Caki2 (cell line): ENCODE data around the gene SP5. TPM values are rescaled to one million over a fixed set of nuclear protein-coding genes. Genes with fewer than 3 reads are reported as not detected.
A peak's percentile ranks its signal among the peaks of the same experiment; 100 is the strongest.
"Not testable (repeated sequence)": the region's sequence is repeated elsewhere in the genome, so short reads cannot be mapped to it uniquely, and the experiment has no call there.

Source experiments
- DNase-seq: peaks from one replicate; pipeline ENCODE4 v3.0.0-alpha.2; 2015; ENCODE audit warnings: low read depth
- in situ Hi-C: cut with HindIII; loops from 2 replicates; pipeline ENCODE4 v1.10.0; 2016; ENCODE audit warnings: low sequenced_read_pairs, low pct_unique_long_range_greater_than_20kb, mixed read lengths
- total RNA-seq: library from RNA; depleted of rRNA; stranded (reverse); fragments of >200 nt; shearing (Covaris generic); gene quantifications from 2 replicates; pipeline ENCODE4 v1.2.3, GENCODE V29; 2014; ENCODE audit warnings: low replicate concordance; rRNA removed

SP5 gene
- 0.26 and 1.8 TPM in 2 replicates for total RNA-seq

DNA sequence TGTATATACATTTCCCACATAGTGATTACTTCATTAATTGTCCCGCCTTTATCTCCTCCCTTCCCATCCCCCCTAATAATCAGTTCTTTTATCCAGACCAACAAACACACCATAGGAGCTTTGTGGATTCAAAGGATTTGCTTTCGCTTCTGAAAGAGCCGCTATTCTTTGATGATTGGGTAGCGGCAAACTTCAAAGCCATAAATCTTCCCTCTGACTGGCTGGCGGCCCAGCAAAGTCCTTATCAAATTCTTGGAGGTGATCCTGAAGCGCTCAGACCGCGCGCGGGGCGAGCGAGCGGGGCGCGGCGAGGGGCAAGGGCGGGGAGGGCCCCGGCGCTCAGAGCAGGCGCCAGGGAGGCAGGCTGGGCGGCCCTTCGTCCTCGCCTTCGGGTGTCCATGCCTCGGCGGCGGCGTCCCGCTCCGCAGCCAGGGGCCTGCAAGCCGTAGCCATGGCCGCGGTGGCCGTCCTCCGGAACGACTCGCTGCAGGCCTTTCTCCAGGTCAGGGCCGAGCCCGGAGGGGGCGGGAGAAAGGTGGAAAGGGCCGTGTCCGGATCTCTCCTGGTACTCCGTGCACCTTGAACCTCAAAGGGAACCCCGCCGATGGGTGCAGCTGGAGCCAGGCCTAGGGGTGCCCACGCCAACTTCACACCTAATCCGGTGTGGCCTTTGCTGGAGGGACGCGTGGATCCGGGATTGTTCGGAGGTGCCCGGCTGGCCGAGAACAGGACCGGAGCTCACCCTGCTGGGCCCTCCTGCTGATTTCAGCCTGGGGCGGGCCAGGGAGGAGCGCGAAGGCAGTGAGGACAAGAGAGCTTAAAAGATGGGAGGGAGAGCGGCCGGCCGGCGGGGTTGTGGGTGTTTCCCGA, at the start of gene SP5:
Gene SP5 (plus strand): TSS at position 276 of the 870 bp plus-strand sequence. CDS start 176 bp downstream, at position 452.
- DNase-seq, result peak; percentile 71
- in situ Hi-C loops, result no loop called here

DNA sequence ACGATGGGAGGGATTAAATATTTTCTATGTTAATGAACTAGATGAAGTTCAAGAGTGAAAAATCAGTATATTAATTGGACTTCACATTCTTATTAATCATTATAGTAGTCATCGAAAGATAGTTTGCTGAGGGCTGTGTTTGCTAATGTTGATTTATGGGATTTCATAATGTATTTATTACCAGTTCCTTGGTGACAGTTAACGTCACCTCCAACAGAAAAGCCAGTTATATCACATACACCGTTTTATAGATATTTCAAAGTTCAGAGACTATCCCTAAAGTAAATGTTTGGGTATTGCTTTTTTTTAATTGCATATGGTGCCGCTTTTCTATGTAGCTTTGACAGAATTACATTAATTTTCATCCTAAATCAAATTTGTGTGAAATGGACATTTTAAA, 49.4 kb upstream of the SP5 start:
- in situ Hi-C loops, result no loop called here
- no peak for DNase-seq

DNA sequence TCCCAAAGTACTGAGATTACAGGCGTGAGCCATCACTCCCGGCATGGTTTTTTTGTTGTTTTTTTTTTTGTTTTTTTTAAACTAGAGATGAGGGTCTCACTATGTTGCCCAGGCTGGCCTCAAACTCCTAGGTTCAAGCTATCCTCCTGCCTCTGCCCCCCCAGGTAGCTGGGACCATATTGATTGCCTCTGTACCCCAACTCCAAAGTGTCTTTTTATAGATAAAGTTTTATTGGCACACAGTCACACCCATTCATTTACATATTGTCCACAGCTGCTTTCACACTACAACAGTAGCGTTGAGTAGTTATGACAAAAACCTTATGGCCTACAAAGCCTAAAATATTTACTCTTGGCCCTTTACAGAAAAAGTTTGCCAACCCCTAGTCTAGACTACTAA, 45.2 kb upstream of the SP5 start:
- in situ Hi-C loops, result no loop called here
- DNase-seq, result no peak

DNA sequence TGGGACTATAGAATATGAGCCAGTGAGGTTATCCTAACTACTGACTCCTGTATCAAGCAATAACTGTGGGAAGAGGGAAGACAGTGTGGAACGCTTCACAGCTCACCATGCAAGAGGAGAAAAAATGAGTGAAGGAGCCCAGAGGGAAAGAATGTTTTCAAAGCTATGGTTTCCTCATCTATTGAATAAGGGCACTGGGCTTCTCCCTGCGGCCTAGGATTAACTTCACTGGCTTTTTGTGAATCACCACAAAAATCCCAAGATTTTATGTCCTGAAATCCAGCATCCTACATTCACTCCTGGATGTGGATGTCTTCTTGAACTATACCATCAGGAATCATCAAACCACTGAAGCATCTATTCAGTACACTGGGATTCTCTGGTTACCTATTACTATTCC, 44.5 kb upstream of the SP5 start:
- in situ Hi-C loops, result no loop called here
- no peak for DNase-seq

DNA sequence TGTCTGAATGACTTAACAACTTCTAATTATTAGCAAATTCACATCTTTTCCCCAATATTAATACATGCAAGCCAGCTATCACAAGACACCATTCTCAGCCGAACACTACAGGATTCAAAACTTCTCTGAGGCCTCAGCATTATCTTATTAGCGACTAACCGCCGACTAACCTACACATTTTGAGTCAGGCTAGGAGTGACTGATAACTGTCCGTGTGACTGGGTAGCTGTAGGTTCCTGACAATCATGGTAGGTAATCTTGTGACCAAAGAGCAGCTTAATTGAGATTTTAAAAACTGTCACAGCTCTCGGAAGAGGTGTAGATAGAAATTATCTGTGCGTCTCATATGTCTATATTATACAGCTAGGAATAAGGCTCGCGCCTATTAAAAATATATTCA, 44.1 kb upstream of the SP5 start:
- in situ Hi-C loops, result no loop called here

DNA sequence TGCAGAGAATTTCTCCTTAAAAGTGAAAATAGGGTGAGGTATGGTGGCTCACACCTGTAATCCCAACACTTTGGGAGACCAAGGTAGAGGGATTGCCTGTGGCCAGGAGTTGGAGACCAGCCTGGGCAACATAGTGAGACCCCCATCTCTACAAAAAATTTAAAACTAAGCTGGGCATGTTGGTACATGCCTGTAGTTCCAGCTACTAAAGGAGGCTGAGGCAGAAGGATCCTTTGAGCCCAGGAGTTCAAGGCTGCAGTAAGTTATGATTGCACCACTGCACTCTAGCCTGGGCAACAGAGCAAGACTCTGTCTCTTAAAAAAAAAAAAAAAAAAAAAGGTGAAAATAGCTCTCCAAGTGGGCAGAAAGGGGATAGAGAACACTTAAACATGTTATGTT, 40.9 kb upstream of the SP5 start:
- in situ Hi-C loops, DNase-seq: not testable (repeated sequence)

More for the DNA sequence above, 44.1 kb upstream of the SP5 start:
- DNase-seq, result no peak

DNA sequence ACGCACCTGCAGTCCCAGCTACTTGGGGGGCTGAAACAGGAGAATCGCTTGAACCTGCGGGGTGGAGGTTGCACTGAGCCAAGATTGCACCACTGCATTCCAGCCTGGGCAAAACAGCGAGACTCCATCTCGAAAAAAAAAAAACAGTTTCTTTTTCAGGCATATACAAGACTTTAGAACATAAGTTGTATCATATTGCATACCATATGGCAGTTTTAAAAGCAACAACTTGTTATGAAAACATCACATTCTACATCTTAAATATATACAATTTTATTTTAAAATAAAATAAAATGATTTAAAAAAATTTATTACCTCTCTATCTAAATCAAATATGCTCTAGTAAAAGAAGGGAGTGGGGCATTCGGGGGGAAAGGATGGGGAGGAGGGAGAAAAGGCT, 39.4 kb upstream of the SP5 start:
- no peak for DNase-seq

DNA sequence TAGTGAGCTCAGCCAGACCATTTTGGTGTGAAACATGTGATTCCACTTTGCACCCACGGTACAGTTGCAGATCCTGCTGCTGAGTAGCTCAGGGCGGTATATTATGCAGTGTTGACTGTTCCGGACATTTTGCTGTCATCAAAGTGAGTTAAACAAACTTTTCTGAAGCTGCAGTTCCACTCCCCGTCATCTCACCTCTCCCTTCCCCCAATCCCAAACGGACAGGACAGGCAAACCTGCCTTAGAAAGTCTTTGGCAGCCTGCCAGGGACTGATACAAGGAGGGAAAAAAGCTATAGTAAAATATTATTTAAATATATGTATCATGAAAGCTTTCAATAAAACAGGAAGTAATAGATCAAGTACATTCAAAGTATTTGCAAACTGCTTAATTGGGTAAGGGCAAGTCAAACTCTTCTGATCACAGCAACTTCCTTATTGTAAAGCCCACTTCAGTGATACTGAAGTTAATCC, 35.5 kb upstream of the SP5 start:
- in situ Hi-C loops, result no loop called here

More for the DNA sequence above, 39.4 kb upstream of the SP5 start:
- in situ Hi-C loops, result no loop called here

DNA sequence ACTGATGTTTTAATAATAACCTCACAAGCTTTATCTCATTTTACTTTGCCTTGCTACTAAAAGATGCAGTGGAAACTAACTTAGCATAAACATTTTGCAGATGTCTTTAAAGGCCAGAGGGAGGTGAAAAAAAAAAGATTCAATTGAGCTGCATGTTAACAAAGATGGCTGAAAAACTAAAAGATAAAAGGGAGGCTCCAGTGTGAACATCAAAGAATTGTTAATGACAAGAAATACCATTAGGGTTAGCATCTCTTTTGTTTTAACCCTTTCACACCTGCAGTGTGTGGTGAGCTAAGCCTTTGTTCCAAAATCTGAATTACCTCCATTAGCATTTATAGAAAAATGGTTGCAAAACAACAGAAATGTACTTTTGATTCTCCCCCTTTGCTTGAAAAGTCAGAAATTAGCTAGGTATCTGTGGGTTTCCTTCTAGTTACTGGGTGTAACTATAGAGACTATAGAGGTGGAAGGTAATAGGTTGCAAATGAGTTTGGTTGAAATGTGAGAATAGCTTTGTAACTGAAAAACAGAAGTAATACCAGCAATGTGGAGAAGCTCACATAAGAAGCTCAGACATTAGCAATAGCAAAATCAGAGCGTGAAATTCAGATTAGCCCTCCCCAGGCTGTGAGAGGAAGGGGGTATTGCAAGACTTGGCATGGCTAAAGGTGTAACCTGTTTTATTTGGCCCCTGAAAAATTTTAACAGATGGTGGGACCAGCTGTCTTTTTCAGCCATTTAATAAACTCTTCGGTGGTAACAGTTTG, 34.8 kb upstream of the SP5 start:
- in situ Hi-C loops, result no loop called here
- DNase-seq, result no peak

More for the DNA sequence above, 35.5 kb upstream of the SP5 start:
- no peak for DNase-seq

DNA sequence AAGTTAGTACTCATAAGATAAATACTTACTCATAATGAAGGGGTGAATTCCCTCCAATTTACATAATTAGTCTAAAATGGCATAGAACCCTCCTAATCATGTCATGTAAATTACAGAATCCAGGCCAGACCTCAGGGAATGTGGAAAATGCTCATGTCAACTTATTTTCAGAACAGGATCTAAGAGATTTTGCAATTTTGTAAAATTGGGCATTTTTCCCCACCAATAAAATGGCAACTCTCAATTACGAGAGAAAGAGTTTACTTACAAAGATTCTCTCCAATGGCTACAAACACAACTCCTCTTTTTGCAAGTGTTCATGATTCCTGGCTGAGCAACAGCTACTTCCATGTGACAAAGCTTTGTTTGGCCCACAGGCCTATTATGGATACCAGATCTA, 33.8 kb upstream of the SP5 start:
- in situ Hi-C loops, result no loop called here
- no peak for DNase-seq

DNA sequence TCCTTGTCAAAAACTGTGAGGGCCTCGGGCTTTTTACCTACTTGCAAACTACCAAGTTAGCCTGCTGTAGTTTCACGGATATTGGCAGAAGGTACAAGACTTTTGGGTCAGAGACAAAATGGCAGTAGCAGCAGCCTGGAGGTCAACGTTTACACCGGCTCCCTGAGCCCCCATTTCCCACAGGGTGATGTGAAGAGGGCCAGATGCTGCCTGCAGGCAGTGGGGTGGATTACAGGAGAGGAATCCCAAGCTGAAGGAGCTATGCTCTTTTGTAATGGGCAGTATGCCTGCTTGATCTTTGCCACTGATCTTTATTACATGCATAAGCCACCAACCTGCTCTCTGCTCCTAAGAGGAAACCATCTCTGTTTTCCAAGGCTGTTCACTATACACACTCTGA, 29.5 kb upstream of the SP5 start:
- DNase-seq, result no peak
- in situ Hi-C loops, result no loop called here

DNA sequence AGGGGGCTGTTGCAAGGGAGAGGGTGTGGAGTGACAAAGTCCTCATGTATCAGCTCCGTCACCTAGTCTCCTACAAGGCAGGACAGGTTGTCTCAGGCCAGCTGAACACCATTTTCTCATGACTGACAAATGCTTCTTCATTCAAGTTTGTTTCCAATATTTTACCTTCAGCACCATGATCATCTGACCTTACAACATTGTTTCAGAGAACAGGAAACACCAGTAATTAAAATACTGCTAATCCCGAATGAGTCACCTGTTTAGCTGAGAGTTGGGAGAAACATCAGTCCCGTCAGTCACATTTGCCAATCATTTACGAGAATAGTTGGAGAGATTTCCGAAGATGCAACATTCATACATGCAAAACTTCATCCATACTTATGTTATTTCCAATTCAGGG, 25.7 kb upstream of the SP5 start:
- in situ Hi-C loops, result no loop called here
- no peak for DNase-seq

DNA sequence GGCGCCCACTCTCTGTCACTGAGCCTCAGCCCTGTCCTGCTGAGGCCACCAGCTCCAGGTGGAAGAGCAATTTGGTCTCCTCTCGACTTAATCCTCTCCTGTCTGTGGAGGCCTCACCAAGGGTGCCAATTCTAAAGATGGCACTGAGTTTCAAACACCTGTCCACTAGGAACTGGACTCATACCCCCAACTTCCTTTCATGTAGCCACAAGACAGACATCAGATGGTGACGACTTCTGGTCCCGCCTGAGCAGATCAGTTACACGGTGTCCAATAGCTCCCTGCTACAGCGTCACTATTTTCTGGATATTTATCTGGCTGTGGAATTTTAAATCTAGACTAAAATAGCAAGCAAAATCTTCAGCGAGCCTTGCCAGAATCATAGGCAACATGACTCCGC, 24.5 kb upstream of the SP5 start:
- no peak for DNase-seq
- in situ Hi-C loops, result no loop called here

DNA sequence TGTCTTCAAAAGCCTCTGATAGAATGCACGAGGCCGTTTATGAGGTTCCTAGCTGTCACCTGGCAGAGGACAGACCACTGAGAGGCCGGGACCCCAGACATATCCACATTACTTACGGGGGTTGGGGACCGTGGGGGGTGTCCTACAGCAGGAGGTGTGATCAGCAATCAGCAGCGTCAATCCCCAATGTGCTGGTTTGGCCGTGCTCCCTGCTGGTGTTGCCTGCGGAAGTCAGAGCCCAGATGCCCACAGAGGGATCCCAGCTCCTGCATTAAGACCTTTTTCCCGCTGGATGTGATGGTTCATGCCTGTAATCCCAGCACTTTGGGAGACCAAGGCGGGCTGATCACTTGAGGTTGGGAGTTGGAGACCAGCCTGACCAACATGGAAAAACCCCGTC, 20.8 kb upstream of the SP5 start:
- in situ Hi-C loops, result no loop called here
- DNase-seq, result no peak

DNA sequence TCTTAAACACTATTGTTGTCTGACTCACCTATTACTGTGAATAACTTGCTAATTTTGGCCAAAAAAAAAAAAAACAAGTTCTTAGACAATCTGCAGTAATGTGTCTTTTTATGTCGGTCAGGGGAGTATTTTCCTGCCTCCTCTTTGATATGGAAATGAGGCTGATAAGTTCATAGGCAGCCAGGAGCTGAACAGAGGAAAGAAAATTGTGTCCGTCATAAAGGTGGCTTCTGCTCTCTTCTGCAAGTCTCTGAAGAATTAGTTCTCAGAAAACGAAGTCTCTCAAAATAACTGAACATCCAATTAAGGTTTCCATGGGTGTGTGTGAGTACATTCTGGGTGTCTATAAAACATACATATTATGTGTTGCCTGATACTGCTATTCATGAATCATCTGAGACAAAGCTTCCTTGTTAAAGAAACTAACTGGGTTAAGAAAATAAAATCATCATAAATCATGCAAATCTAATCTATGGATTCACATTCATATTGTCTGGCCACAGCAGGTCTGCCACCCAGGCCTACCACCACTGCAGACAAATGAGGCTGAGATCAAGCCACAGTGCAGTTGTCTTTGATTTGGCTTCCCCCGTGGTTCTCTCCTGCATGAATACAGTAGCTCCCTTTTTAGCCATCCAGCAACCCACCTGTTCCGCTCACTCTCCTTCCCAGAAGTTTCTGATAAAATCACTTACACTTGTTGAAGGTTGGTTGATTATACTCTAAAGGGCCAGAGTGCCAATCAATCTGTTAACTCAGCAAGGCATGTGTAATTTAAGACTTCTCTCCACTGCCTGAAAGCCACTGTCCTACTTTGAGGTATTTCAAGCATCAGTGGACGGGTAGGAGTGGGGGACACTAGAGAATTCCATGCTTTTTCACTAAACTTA, 19.4 kb upstream of the SP5 start:
- in situ Hi-C loops, result no loop called here
- no peak for DNase-seq

DNA sequence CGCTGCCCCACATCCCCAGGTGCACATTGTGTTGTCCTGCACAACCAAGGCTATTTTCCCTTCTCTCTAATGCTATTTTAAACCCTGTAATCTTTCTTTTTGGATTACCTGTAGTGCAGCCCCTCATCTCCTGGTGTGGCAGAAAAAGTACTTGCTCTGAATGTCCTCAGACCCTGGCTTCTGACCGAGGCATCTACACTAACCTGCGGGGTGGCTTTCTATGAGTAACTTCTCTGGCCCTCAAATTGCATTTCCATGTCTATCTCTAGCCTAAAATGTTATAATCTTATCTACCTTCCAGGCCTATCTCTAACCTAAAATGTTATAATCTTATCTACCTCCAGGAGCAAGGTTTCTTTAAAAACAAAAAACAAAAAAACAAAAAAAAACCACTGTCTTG, 18.2 kb upstream of the SP5 start:
- DNase-seq, result no peak
- in situ Hi-C loops, result no loop called here

DNA sequence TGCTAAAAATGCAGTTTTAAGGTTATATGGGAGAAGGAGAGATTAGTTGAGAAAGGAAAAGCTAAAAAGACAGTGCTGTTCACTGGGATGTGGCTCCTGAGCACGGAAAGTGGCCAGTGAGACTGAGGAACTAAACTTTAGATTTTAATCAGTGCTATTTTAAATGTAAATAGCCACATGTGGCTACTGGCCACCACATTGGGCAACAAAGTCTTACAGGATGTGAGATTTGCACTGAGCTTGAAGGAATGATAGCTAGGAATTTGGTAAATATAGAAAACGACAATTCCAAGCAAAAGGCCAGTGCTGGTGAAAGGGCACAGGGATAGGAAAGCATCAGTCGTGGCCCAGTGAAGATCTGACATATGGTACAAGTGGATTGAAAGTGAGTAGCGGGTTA, 14.1 kb upstream of the SP5 start:
- no peak for DNase-seq
- in situ Hi-C loops, result no loop called here

DNA sequence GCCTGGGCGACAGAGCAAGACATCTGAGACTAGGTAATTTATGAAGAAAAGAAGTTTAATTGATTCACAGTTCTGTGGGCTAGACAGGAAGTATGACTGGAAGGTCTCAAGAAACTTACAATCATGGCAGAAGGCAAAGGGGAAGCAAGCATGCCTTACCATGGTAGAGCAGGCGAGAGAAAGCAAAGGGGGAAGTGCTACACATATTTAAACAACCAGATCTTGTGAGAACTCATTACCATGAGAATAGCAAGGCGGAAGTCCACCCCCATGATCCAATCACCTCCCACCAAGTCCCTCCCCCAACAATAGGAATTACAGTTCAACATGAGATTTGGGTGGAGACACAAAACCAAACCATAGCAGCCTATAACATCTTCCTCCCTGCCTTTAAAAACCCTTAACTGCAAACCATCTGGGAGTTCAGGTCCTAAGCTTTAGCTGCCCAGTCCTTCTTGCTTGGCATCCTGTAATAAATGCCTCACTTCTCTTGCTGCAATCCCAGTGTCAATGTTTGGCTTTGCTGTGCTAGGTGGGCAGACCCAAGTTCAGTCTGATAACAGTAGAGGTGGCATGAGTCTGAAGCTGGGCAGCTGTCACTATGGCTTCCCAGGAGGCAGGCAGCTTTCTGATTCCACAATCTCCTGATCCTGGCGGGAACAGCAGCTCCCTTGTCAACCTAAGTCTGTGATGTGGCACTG, 11.2 kb upstream of the SP5 start:
- in situ Hi-C loops, result no loop called here
- no peak for DNase-seq
